ENCODE data around the gene EXOC3L1. TPM values are rescaled to one million over a fixed set of nuclear protein-coding genes. Genes with fewer than 3 reads are reported as not detected.

Gene EXOC3L1
- total RNA-seq, 2 donors from 2014 or later, result 0.97 to 1.8 TPM

- Mint-ChIP-seq H3K27ac (no peak overlapping the region), H3K9me3 (no peaks in the 10 kb centered on the region), H3K27me3 (ENCODE audit: insufficient read depth) (peaks cover under 1% of the 10 kb centered on the region), H3K36me3 (ENCODE audit: low read depth) (peaks cover 6% of the 10 kb centered on the region), H3K4me1 (peaks cover 10% of the 10 kb centered on the region), H3K4me3 (no peak overlapping the region)
- peaks cover 5% of the 10 kb centered on the region for H3K4me1 ChIP-seq (ENCODE audit: control insufficient read depth, insufficient read depth, low read length)
- no peak for DNase-seq
- 88 to 92% methylated on average over 4 of the region's 4 CpGs for WGBS, 2 experiments (ENCODE audit: insufficient coverage in 1 of 2, insufficient read length in 1 of 2)
- H3K9ac ChIP-seq (ENCODE audit: extremely low read depth, low read length, poor library complexity, severe bottlenecking), result no peak overlapping the region
- TF ChIP-seq CTCF (conservative IDR thresholded peaks at IDR 0.05), result no peak
- H3K9me3 ChIP-seq (ENCODE audit: control insufficient read depth, low read length), result no peaks in the 10 kb centered on the region
- H3K27ac ChIP-seq (ENCODE audit: low read depth, low read length), result no peak overlapping the region
- no peak overlapping the region for H3K4me3 ChIP-seq (ENCODE audit: low read length)
- no peaks in the 10 kb centered on the region for H3K27me3 ChIP-seq (ENCODE audit: control insufficient read depth, insufficient read depth, low read length, poor library complexity, severe bottlenecking)
- peaks cover 20% of the 10 kb centered on the region for H3K36me3 ChIP-seq (ENCODE audit: control insufficient read depth, insufficient read depth, low read length)
These were observed 14.1 kb upstream of the EXOC3L1 start for GRCh38 chr16:67204076-67204475.

- DNase-seq, result no peak
- WGBS, 2 experiments (ENCODE audit: insufficient coverage in 1 of 2, insufficient read length in 1 of 2), result 93 to 96% methylated on average over 17 to 23 of the region's 23 CpGs
These were observed 13.1 kb upstream of the EXOC3L1 start for GRCh38 chr16:67202956-67203493.

GRCh38 chr16:67202426-67202825, 12.5 kb upstream of the EXOC3L1 start:
- Mint-ChIP-seq H3K9me3 (no peaks in the 10 kb centered on the region), H3K27ac (no peak overlapping the region), H3K4me3 (no peak overlapping the region), H3K36me3 (ENCODE audit: low read depth) (peaks cover 12% of the 10 kb centered on the region), H3K27me3 (ENCODE audit: insufficient read depth) (no peaks in the 10 kb centered on the region), H3K4me1 (peaks cover 10% of the 10 kb centered on the region)
- H3K4me1 ChIP-seq (ENCODE audit: control insufficient read depth, insufficient read depth, low read length), result peaks cover 5% of the 10 kb centered on the region
- H3K9me3 ChIP-seq (ENCODE audit: control insufficient read depth, low read length), result no peaks in the 10 kb centered on the region
- no peak for TF ChIP-seq CTCF (conservative IDR thresholded peaks at IDR 0.05)
- no peak for DNase-seq
- H3K27ac ChIP-seq (ENCODE audit: low read depth, low read length), result no peak overlapping the region
- H3K4me3 ChIP-seq (ENCODE audit: low read length), result no peak overlapping the region
- WGBS, 2 experiments (ENCODE audit: insufficient coverage in 1 of 2, insufficient read length in 1 of 2), result 97 to 100% methylated on average over 6 to 12 of the region's 12 CpGs
- H3K9ac ChIP-seq (ENCODE audit: extremely low read depth, low read length, poor library complexity, severe bottlenecking), result no peak overlapping the region
- H3K27me3 ChIP-seq (ENCODE audit: control insufficient read depth, insufficient read depth, low read length, poor library complexity, severe bottlenecking), result no peaks in the 10 kb centered on the region
- H3K36me3 ChIP-seq (ENCODE audit: control insufficient read depth, insufficient read depth, low read length), result peaks cover 36% of the 10 kb centered on the region

More at GRCh38 chr16:67202956-67203493, 13.1 kb upstream of the EXOC3L1 start:
- no peaks in the 10 kb centered on the region for H3K27me3 ChIP-seq (ENCODE audit: control insufficient read depth, insufficient read depth, low read length, poor library complexity, severe bottlenecking)
- H3K36me3 ChIP-seq (ENCODE audit: control insufficient read depth, insufficient read depth, low read length), result peaks cover 30% of the 10 kb centered on the region
- peaks cover 10% of the 10 kb centered on the region for H3K4me1 Mint-ChIP-seq
- no peak overlapping the region for H3K27ac ChIP-seq (ENCODE audit: low read depth, low read length)
- no peak overlapping the region for H3K4me3 Mint-ChIP-seq
- TF ChIP-seq CTCF (conservative IDR thresholded peaks at IDR 0.05), result no peak
- H3K36me3 Mint-ChIP-seq (ENCODE audit: low read depth), result peaks cover 8% of the 10 kb centered on the region
- no peak overlapping the region for H3K27ac Mint-ChIP-seq
- no peaks in the 10 kb centered on the region for H3K9me3 Mint-ChIP-seq
- no peak overlapping the region for H3K4me3 ChIP-seq (ENCODE audit: low read length)
- no peaks in the 10 kb centered on the region for H3K9me3 ChIP-seq (ENCODE audit: control insufficient read depth, low read length)
- peaks cover 5% of the 10 kb centered on the region for H3K4me1 ChIP-seq (ENCODE audit: control insufficient read depth, insufficient read depth, low read length)
- no peak overlapping the region for H3K9ac ChIP-seq (ENCODE audit: extremely low read depth, low read length, poor library complexity, severe bottlenecking)
- no peaks in the 10 kb centered on the region for H3K27me3 Mint-ChIP-seq (ENCODE audit: insufficient read depth)
